H9 (cell line): ENCODE data around the gene PITX3. TPM values are rescaled to one million over a fixed set of nuclear protein-coding genes. Genes with fewer than 3 reads are reported as not detected.

Source experiments
- DNase-seq: peaks from one replicate; pipeline ENCODE4 v3.0.0-alpha.2; 2017
- H2AFZ ChIP-seq: one replicate; pipeline ENCODE4 v1.6.1; 2013; ENCODE audit warnings: mild to moderate bottlenecking, low read length, control low read depth, moderate library complexity
- H2AK5ac ChIP-seq: 2 replicates; pipeline ENCODE4 v1.6.1; 2013; ENCODE audit warnings: low read length, control low read depth, mixed read lengths; ENCODE audit not compliant: insufficient read length
- H2BK120ac ChIP-seq: one replicate; pipeline ENCODE4 v1.6.1; 2013; ENCODE audit warnings: low read depth, mild to moderate bottlenecking, low read length, control low read depth, inconsistent platforms; ENCODE audit not compliant: poor library complexity, severe bottlenecking
- H2BK12ac ChIP-seq: 2 replicates; pipeline ENCODE4 v1.6.1; 2013; ENCODE audit warnings: low read length, control low read depth, mixed read lengths, low read depth; ENCODE audit not compliant: insufficient read length
- H2BK15ac ChIP-seq: 2 replicates; pipeline ENCODE4 v1.6.1; 2013; ENCODE audit warnings: low read depth, low read length, control low read depth
- H2BK20ac ChIP-seq: one replicate; pipeline ENCODE4 v1.6.1; 2013; ENCODE audit warnings: low read depth, mild to moderate bottlenecking, low read length, control low read depth, inconsistent platforms; ENCODE audit not compliant: poor library complexity, severe bottlenecking
- H2BK5ac ChIP-seq: 2 replicates; pipeline ENCODE4 v1.6.1; 2013; ENCODE audit warnings: low read length, control low read depth, mixed read lengths; ENCODE audit not compliant: insufficient read length
- H3K14ac ChIP-seq: 2 replicates; pipeline ENCODE4 v1.6.1; 2013; ENCODE audit warnings: low read length, control low read depth; ENCODE audit not compliant: insufficient read depth
- H3K18ac ChIP-seq: 2 replicates; pipeline ENCODE4 v1.6.1; 2013; ENCODE audit warnings: low read depth, mild to moderate bottlenecking, mixed read lengths, low read length, control low read depth; ENCODE audit not compliant: insufficient read length
- H3K23ac ChIP-seq: 2 replicates; pipeline ENCODE4 v1.6.1; 2013; ENCODE audit warnings: low read length, control low read depth, mixed read lengths, low read depth; ENCODE audit not compliant: insufficient read length
- H3K23me2 ChIP-seq: 2 replicates; pipeline ENCODE4 v1.6.1; 2013; ENCODE audit warnings: low read depth, mild to moderate bottlenecking, mixed read lengths, low read length, control low read depth; ENCODE audit not compliant: insufficient read length, poor library complexity, severe bottlenecking
- H3K27ac ChIP-seq: 2 replicates; pipeline ENCODE4 v1.5.1; 2013; ENCODE audit warnings: low read length, control low read depth, mixed read lengths, low read depth; ENCODE audit not compliant: insufficient read length
- H3K27me3 ChIP-seq: 2 replicates; pipeline ENCODE4 v1.6.1; 2013; ENCODE audit warnings: low read length, control low read depth, inconsistent platforms; ENCODE audit not compliant: insufficient read depth
- H3K4ac ChIP-seq: 2 replicates; pipeline ENCODE4 v1.6.1; 2013; ENCODE audit warnings: low read depth, mild to moderate bottlenecking, control low read depth, inconsistent platforms, low read length, moderate library complexity
- H3K4me1 ChIP-seq: 2 replicates; pipeline ENCODE4 v1.6.1; 2013; ENCODE audit warnings: low read length, control low read depth, inconsistent platforms; ENCODE audit not compliant: insufficient read depth
- H3K4me2 ChIP-seq: 2 replicates; pipeline ENCODE4 v1.6.1; 2013; ENCODE audit warnings: low read length, control low read depth, mixed read lengths; ENCODE audit not compliant: insufficient read length, insufficient read depth
- H3K56ac ChIP-seq: 2 replicates; pipeline ENCODE4 v1.6.1; 2013; ENCODE audit warnings: low read depth, mild to moderate bottlenecking, mixed read lengths, low read length, control low read depth; ENCODE audit not compliant: insufficient read length
- H3K79me1 ChIP-seq: 2 replicates; pipeline ENCODE4 v1.6.1; 2013; ENCODE audit warnings: low read depth, mild to moderate bottlenecking, moderate library complexity, low read length, control low read depth, inconsistent platforms; ENCODE audit not compliant: insufficient read depth, poor library complexity, severe bottlenecking
- H3K79me2 ChIP-seq: 2 replicates; pipeline ENCODE4 v1.6.1; 2013; ENCODE audit warnings: low read length, control low read depth, inconsistent platforms; ENCODE audit not compliant: insufficient read depth
- H3K9ac ChIP-seq: 2 replicates; pipeline ENCODE4 v1.6.1; 2013; ENCODE audit warnings: low read length, control low read depth, mixed read lengths; ENCODE audit not compliant: insufficient read length; ENCODE audit errors: extremely low read depth
- H3K9me3 ChIP-seq: one replicate; pipeline ENCODE4 v1.6.1; 2013; ENCODE audit warnings: low read depth, low read length, inconsistent platforms; ENCODE audit not compliant: control insufficient read depth
- H3T11ph ChIP-seq: one replicate; pipeline ENCODE4 v1.6.1; 2013; ENCODE audit warnings: mild to moderate bottlenecking, low read length, control low read depth, inconsistent platforms
- H4K20me1 ChIP-seq: one replicate; pipeline ENCODE4 v1.6.1; 2013; ENCODE audit not compliant: control insufficient read depth, insufficient read length, insufficient read depth
- H4K5ac ChIP-seq: 2 replicates; pipeline ENCODE4 v1.6.1; 2013; ENCODE audit warnings: low read depth, mild to moderate bottlenecking, mixed read lengths, low read length, control low read depth; ENCODE audit not compliant: insufficient read length
- H4K8ac ChIP-seq: replicated peaks from 2 replicates; pipeline ENCODE4 v1.6.1; 2013; ENCODE audit warnings: low read length, control low read depth, mixed read lengths, low read depth; ENCODE audit not compliant: insufficient read length
- H4K91ac ChIP-seq: 2 replicates; pipeline ENCODE4 v1.6.1; 2013; ENCODE audit warnings: low read depth, mild to moderate bottlenecking, moderate library complexity, mixed read lengths, low read length, control low read depth; ENCODE audit not compliant: insufficient read length
- H3K27ac Mint-ChIP-seq, 3 experiments: 2 replicates in 2 of 3; 3 replicates in 1 of 3; pipeline ENCODE4 v1.8.0; 2020 to 2021; ENCODE audit warnings: mixed read lengths in 3 of 3, mild to moderate bottlenecking in 1 of 3, moderate library complexity in 1 of 3
- H3K27me3 Mint-ChIP-seq: 2 replicates; pipeline ENCODE4 v1.8.0; 2021; ENCODE audit warnings: low read depth, mild to moderate bottlenecking, moderate library complexity, mixed read lengths
- H3K36me3 Mint-ChIP-seq, 3 experiments: 2 replicates in 2 of 3; 3 replicates in 1 of 3; pipeline ENCODE4 v1.8.0; 2020 to 2021; ENCODE audit warnings: low read depth in 3 of 3, mixed read lengths in 3 of 3; ENCODE audit not compliant: insufficient read depth in 1 of 3
- H3K4me1 Mint-ChIP-seq, 2 experiments: 2 replicates each; pipeline ENCODE4 v1.8.0; 2020; ENCODE audit warnings: mixed read lengths in 2 of 2
- H3K4me3 Mint-ChIP-seq, 2 experiments: 2 replicates in 1 of 2; 3 replicates in 1 of 2; pipeline ENCODE4 v1.8.0; 2020 to 2021; ENCODE audit warnings: mild to moderate bottlenecking in 2 of 2, mixed read lengths in 2 of 2, moderate library complexity in 1 of 2
- H3K9me3 Mint-ChIP-seq, 2 experiments: 2 replicates in 1 of 2; 3 replicates in 1 of 2; pipeline ENCODE4 v1.8.0; 2020; ENCODE audit warnings: mild to moderate bottlenecking in 2 of 2, mixed read lengths in 2 of 2, moderate library complexity in 1 of 2
- WGBS: extraction: QIAGEN DNeasy Blood & Tissue Kit; methylation state at CpG from one replicate; pipeline ENCODE4 v1.1.7; 2013; ENCODE audit warnings: missing lambda C conversion rate, low lambda C conversion rate, mixed read lengths; ENCODE audit not compliant: insufficient read length; ENCODE audit errors: extremely low coverage; 5-methylcytosine and 5-hydroxymethylcytosine counted together
- total RNA-seq: library from RNA; stranded (reverse); gene quantifications from 2 replicates; pipeline ENCODE4 v1.2.1, GENCODE V29; 2021
- TF ChIP-seq, protein P1 (sequence below): fragments of 200-600 bp; sonication (generic); conservative IDR thresholded peaks from 3 replicates; pipeline ENCODE4 v1.8.0; 2021; ENCODE audit warnings: antibody characterized with exemption, mild to moderate bottlenecking

Gene PITX3
- total RNA-seq, 1 experiment from 2014 or later: not detected

DNA sequence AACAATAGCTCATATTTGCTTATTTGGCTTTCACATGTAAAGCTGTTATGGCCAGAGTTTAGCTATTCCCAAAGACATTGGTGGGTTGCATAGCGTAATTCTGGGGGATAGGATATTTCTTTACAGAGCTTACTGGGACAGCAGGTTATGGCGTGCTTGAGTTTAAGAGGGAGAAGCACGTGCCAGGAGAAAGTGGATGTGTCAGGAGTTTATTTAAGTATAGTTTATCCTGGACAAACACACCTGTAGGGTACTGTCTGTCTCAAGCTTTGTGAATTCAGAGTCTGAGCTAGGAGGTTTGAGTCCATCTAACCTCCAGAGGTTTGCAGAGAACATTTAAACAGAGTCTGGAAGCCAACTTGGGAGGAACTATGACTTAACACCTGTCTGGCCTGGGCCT is 25.4 kb upstream of the PITX3 start:
- no peaks in the 10 kb centered on the region for H3K9me3 Mint-ChIP-seq
- Histone ChIP-seq H2BK12ac (no peak overlapping the region), H3K27ac (no peak overlapping the region), H4K91ac (no peak overlapping the region), H3K14ac (no peak overlapping the region), H3K27me3 (no peaks in the 10 kb centered on the region), H2BK5ac (no peak overlapping the region), H3K23me2 (no peaks in the 10 kb centered on the region), H3K79me2 (no peaks in the 10 kb centered on the region), H3K23ac (no peak overlapping the region), H2BK15ac (no peak overlapping the region), H3K4me1 (no peaks in the 10 kb centered on the region), H3K18ac (no peak overlapping the region), H3K9me3 (no peaks in the 10 kb centered on the region), H4K5ac (no peak overlapping the region), H2BK20ac (no peak overlapping the region), H2AK5ac (no peak overlapping the region), H3K9ac (no peak overlapping the region), H3K56ac (no peak overlapping the region), H4K8ac (no peak overlapping the region), H2BK120ac (no peak overlapping the region), H3K79me1 (peaks cover 3% of the 10 kb centered on the region), H3T11ph (no peak overlapping the region), H3K4me2 (no peak overlapping the region), H4K20me1 (no peaks in the 10 kb centered on the region), H2AFZ (no peak overlapping the region), H3K4ac (no peak overlapping the region)
- 0 out of 7 replicates have a peak, but pooled peaks cover 0 to 2% (median 0%) of the 10 kb centered on the region in 3 experiments for H3K36me3 Mint-ChIP-seq
- TF ChIP-seq, protein P1, sequence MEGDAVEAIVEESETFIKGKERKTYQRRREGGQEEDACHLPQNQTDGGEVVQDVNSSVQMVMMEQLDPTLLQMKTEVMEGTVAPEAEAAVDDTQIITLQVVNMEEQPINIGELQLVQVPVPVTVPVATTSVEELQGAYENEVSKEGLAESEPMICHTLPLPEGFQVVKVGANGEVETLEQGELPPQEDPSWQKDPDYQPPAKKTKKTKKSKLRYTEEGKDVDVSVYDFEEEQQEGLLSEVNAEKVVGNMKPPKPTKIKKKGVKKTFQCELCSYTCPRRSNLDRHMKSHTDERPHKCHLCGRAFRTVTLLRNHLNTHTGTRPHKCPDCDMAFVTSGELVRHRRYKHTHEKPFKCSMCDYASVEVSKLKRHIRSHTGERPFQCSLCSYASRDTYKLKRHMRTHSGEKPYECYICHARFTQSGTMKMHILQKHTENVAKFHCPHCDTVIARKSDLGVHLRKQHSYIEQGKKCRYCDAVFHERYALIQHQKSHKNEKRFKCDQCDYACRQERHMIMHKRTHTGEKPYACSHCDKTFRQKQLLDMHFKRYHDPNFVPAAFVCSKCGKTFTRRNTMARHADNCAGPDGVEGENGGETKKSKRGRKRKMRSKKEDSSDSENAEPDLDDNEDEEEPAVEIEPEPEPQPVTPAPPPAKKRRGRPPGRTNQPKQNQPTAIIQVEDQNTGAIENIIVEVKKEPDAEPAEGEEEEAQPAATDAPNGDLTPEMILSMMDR: no peak
- H3K27ac Mint-ChIP-seq: no peak overlapping the region
- H3K4me1 Mint-ChIP-seq: peaks cover 4% of the 10 kb centered on the region in 2 experiments; a peak in 2 of 4 replicates
- no peak for DNase-seq
- H3K27me3 Mint-ChIP-seq: no peaks in the 10 kb centered on the region
- no CpG with 5 or more reads among the region's 3 CpGs for WGBS
- H3K4me3 Mint-ChIP-seq: no peak overlapping the region
